ENCODE data around the gene JPT2.

Gene JPT2

DNA sequence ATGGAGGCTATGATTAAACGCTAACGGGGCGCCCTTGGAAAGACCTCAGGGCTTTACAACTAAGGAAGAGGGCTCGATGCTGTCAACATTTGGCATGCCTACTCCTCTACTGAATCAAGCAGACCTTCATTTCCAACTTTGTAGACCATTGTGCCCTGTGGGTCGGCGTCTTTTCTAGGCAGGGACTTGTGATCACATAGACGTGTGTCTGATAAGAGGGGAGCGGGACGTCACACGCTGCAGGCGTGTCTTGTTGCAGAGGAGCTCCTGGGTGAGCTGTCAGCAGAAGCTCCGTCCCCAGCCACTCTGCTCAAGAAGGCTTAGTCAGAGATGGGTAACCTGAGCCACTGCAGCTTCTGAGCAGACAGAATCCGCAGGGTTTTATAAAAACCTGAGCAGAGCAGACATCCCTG is 30.7 kb downstream of the JPT2 start (continued):
- TF ChIP-seq ZNF426 (tag by site-specific recombination; IDR thresholded peaks at IDR 0.05) (no peak), ZNF621 (tag by site-specific recombination; IDR thresholded peaks at IDR 0.05) (no peak), ZNF843 (tag by site-specific recombination; IDR thresholded peaks at IDR 0.05) (no peak), ZNF10 (tag by site-specific recombination; IDR thresholded peaks at IDR 0.05) (peak; percentile 54; the same call in 1 of the 2 replicates)
- TF ChIP-seq, protein P1, sequence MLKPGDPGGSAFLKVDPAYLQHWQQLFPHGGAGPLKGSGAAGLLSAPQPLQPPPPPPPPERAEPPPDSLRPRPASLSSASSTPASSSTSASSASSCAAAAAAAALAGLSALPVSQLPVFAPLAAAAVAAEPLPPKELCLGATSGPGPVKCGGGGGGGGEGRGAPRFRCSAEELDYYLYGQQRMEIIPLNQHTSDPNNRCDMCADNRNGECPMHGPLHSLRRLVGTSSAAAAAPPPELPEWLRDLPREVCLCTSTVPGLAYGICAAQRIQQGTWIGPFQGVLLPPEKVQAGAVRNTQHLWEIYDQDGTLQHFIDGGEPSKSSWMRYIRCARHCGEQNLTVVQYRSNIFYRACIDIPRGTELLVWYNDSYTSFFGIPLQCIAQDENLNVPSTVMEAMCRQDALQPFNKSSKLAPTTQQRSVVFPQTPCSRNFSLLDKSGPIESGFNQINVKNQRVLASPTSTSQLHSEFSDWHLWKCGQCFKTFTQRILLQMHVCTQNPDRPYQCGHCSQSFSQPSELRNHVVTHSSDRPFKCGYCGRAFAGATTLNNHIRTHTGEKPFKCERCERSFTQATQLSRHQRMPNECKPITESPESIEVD (tag by site-specific recombination; IDR thresholded peaks at IDR 0.05): no peak
- TF ChIP-seq, protein P2, sequence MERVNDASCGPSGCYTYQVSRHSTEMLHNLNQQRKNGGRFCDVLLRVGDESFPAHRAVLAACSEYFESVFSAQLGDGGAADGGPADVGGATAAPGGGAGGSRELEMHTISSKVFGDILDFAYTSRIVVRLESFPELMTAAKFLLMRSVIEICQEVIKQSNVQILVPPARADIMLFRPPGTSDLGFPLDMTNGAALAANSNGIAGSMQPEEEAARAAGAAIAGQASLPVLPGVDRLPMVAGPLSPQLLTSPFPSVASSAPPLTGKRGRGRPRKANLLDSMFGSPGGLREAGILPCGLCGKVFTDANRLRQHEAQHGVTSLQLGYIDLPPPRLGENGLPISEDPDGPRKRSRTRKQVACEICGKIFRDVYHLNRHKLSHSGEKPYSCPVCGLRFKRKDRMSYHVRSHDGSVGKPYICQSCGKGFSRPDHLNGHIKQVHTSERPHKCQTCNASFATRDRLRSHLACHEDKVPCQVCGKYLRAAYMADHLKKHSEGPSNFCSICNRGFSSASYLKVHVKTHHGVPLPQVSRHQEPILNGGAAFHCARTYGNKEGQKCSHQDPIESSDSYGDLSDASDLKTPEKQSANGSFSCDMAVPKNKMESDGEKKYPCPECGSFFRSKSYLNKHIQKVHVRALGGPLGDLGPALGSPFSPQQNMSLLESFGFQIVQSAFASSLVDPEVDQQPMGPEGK (tag by site-specific recombination; IDR thresholded peaks at IDR 0.05): no peak

GRCh38 chr16:1709356-1709755 is 31.3 kb downstream of the JPT2 start:
- POLR2A ChIA-PET: interaction anchor here (1.5 kb wide), 1 partner anchor 31 kb away, joined by 3 read pairs; the partner anchor contains the start of gene JPT2
- Histone ChIP-seq H3K9me3 (ENCODE audit: control insufficient read depth, insufficient read depth, low read depth, low read length) (no peaks in the 10 kb centered on the region), H3K4me1 (ENCODE audit: control insufficient read depth, insufficient read depth, low read length) (peaks cover 20% of the 10 kb centered on the region), H3K4me3 (ENCODE audit: low read depth, low read length) (no peak overlapping the region), H3K36me3 (ENCODE audit: control insufficient read depth in 2 of 2, insufficient read depth in 1 of 2, low read length in 2 of 2) (peaks cover 0 to 13% of the 10 kb centered on the region in 2 experiments; a peak in 2 of 3 replicates), H3K27ac (ENCODE audit: extremely low read depth, low read depth, low read length) (no peak overlapping the region)
- CTCF ChIA-PET: no interaction called here
- TF ChIP-seq ZNF514 (tag by site-specific recombination; IDR thresholded peaks at IDR 0.05): no peak
- TF ChIP-seq, protein P3, sequence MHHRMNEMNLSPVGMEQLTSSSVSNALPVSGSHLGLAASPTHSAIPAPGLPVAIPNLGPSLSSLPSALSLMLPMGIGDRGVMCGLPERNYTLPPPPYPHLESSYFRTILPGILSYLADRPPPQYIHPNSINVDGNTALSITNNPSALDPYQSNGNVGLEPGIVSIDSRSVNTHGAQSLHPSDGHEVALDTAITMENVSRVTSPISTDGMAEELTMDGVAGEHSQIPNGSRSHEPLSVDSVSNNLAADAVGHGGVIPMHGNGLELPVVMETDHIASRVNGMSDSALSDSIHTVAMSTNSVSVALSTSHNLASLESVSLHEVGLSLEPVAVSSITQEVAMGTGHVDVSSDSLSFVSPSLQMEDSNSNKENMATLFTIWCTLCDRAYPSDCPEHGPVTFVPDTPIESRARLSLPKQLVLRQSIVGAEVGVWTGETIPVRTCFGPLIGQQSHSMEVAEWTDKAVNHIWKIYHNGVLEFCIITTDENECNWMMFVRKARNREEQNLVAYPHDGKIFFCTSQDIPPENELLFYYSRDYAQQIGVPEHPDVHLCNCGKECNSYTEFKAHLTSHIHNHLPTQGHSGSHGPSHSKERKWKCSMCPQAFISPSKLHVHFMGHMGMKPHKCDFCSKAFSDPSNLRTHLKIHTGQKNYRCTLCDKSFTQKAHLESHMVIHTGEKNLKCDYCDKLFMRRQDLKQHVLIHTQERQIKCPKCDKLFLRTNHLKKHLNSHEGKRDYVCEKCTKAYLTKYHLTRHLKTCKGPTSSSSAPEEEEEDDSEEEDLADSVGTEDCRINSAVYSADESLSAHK (tag by site-specific recombination; IDR thresholded peaks at IDR 0.05): no peak
- TF ChIP-seq ZNF132 (tag by site-specific recombination; IDR thresholded peaks at IDR 0.05; ENCODE audit: borderline replicate concordance): no peak

GRCh38 chr16:1710811-1711507 is 32.9 kb downstream of the JPT2 start:
- Histone ChIP-seq H3K4me3 (ENCODE audit: low read depth, low read length) (no peak overlapping the region), H3K9me3 (ENCODE audit: control insufficient read depth, insufficient read depth, low read depth, low read length) (no peaks in the 10 kb centered on the region), H3K36me3 (ENCODE audit: control insufficient read depth in 2 of 2, insufficient read depth in 1 of 2, low read length in 2 of 2) (peaks cover 0 to 13% of the 10 kb centered on the region in 2 experiments; a peak in 2 of 3 replicates), H3K27ac (ENCODE audit: extremely low read depth, low read depth, low read length) (no peak overlapping the region), H3K4me1 (ENCODE audit: control insufficient read depth, insufficient read depth, low read length) (peaks cover 17% of the 10 kb centered on the region)
- ChIA-PET CTCF (no interaction called here), POLR2A (no interaction called here)
- no peak for TF ChIP-seq KLF10 (tag by site-specific recombination; IDR thresholded peaks at IDR 0.05)
- TF ChIP-seq, protein P4, sequence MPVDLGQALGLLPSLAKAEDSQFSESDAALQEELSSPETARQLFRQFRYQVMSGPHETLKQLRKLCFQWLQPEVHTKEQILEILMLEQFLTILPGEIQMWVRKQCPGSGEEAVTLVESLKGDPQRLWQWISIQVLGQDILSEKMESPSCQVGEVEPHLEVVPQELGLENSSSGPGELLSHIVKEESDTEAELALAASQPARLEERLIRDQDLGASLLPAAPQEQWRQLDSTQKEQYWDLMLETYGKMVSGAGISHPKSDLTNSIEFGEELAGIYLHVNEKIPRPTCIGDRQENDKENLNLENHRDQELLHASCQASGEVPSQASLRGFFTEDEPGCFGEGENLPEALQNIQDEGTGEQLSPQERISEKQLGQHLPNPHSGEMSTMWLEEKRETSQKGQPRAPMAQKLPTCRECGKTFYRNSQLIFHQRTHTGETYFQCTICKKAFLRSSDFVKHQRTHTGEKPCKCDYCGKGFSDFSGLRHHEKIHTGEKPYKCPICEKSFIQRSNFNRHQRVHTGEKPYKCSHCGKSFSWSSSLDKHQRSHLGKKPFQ (tag by site-specific recombination; IDR thresholded peaks at IDR 0.05): no peak
- no peak for TF ChIP-seq KLF1 (tag by site-specific recombination; IDR thresholded peaks at IDR 0.05)
- TF ChIP-seq ZNF223 (tag by site-specific recombination; IDR thresholded peaks at IDR 0.05): no peak
- no peak for TF ChIP-seq ZBTB48 (tag by site-specific recombination; IDR thresholded peaks at IDR 0.05)
- no peak for TF ChIP-seq OSR2 (tag by site-specific recombination; IDR thresholded peaks at IDR 0.05)
- TF ChIP-seq ZNF704 (tag by site-specific recombination; IDR thresholded peaks at IDR 0.05): no peak
- no peak for TF ChIP-seq SP7 (tag by site-specific recombination; IDR thresholded peaks at IDR 0.05)
